H4 (cell line): ENCODE measurements around the gene CYTIP. TPM values are rescaled to one million over a fixed set of nuclear protein-coding genes. Genes with fewer than 3 reads are reported as not detected.
"Not testable (repeated sequence)": the region's sequence is repeated elsewhere in the genome, so short reads cannot be mapped to it uniquely, and the experiment has no call there.

Source experiments
- DNase-seq: peaks from one replicate; pipeline ENCODE4 v3.0.0-alpha.2; 2015; ENCODE audit warnings: low spot score
- total RNA-seq: library from RNA; depleted of rRNA; stranded (reverse); fragments of >200 nt; shearing (Covaris generic); gene quantifications from 2 replicates; pipeline ENCODE4 v1.2.3, GENCODE V29; 2014

CYTIP gene
- total RNA-seq, 1 experiment from 2014 or later: 0.06 TPM

DNA sequence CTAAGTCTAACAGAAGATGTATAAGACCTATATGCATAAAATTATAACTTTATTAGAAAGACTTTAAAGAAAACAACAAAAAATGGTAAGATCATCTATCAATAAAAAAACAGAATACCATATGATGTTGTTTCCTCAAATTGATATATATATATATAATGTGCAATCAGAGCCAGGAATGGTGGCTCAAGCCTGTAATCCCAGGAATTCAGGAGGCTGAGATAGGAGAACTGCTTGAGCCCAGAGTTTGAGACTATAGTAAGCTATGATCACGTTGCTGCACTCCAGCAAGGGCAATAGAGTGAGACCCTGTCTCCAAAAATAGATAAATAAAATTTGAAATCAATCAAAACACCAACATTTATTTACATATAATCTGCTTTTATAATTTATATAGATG, 19.5 kb downstream of the CYTIP start:
- no peak for DNase-seq

DNA sequence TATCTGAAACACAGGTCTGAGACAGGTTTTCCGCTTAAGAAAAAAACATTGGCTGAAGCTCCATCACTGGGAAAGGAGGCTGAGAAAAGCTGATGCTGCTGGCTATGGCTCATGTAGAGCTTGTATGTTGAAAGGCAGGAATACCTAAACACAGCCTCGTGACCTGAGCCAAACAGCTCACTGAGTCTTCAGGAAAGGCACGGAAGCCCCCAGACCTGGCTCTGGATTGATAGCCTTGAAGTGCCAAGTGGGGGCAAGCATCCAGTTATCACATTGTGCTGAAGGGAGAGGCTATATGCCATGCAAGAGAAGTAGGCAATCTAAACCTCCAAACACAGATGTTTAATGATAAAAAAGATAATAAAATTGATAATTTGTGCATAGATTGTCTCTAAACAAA, 21.9 kb downstream of the CYTIP start:
- no peak for DNase-seq

DNA sequence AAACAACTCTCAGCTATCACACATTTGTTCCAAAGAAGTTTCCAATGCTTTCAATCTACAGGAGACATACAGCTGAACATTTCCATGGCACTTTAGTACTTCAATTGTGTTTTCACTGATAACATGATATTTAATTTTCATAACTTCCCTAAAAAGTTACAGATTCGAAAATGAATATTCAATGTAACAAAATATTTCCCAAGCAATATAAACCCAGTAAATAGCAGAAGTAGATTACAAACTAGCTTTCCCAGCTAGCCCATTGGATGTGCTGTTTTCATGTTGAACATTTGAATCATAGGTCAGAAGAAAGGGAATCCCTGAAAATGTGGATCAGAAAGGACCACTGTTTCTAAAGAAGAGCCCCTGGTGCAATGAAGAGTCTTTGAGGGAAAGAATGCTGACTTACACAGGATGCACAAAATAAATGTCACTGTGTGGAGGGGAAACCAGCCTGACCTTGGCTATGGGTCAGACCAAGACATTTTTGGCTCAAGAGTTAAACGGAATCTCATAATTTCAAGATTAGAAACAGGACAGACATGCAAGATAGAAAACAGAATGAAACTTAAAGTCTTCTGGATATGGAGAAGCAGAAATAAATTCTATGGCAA, 22.5 kb downstream of the CYTIP start:
- DNase-seq: no peak

GRCh38 chr2:157420771-157421323, 23.0 kb downstream of the CYTIP start:
- peak; percentile 31 for DNase-seq

DNA sequence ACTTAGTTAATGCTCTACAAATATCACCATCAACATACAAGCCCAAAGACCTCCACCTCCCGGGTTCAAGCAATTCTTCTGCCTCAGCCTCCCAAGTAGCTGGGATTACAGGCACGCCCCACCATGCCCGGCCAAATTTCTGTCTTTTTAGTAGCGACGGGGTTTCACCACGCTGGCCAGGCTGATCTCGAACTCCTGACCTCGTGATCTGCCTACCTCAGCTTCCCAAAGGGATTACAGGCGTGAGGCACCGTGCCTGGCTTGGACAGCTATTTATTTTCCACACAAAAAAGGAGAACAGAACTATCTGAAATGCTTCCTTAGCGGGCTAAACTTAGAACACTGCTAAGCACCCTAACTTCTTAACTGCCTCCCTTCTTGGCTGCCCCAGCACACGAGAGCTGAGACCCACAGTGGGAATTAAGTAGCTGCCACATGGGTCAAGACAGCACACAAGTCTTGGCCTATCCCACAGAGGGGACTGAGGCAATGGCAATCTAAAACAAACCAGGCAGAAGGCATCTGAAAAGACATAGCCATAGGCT, 24.8 kb downstream of the CYTIP start:
- DNase-seq: no peak

- DNase-seq: no peak
These were observed 25.6 kb downstream of the CYTIP start for GRCh38 chr2:157418239-157418641.

DNA sequence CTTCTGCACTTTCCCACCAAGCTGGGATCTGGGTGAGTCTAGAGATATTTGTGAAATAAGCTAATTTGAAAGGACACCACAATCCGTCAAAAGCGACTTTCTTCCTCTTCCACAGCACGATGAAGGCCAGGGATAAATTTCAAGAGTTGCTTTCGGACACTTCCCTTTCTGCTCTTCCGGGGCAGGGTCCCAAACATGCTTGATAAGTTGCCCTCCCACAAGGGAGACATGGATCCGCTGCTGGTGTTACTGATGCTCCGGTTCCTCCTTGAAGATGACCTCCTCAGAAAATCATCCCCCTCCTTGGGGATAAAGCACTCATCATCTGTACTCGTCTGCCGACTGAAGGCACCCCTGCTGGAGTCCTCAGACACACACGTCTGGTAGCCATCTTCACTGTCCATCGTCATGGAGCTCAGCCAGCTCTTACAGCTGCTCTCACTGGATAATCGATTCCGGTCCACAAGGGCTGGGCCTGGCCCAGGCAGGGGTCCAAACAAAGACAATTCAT, 28.2 kb downstream of the CYTIP start:
- no peak for DNase-seq

DNA sequence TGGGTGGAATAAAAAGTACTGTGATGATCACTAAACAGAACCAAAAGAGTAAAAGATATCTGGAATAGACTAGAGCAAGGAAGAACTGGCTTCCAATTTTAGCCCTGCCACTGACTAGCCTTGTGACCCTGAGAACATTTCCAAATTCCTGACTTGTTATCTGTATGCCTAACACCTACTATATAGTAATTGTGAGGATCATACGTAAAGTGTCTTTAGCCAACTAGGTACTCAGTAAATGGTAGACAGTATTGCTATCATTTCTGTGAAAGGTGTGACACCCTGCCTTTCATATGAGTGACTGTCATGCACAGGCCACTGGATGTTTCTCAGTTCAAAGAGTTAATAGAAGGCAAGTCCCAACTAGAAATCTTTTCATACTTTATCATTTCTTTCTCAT, 29.8 kb downstream of the CYTIP start:
- DNase-seq: no peak

DNA sequence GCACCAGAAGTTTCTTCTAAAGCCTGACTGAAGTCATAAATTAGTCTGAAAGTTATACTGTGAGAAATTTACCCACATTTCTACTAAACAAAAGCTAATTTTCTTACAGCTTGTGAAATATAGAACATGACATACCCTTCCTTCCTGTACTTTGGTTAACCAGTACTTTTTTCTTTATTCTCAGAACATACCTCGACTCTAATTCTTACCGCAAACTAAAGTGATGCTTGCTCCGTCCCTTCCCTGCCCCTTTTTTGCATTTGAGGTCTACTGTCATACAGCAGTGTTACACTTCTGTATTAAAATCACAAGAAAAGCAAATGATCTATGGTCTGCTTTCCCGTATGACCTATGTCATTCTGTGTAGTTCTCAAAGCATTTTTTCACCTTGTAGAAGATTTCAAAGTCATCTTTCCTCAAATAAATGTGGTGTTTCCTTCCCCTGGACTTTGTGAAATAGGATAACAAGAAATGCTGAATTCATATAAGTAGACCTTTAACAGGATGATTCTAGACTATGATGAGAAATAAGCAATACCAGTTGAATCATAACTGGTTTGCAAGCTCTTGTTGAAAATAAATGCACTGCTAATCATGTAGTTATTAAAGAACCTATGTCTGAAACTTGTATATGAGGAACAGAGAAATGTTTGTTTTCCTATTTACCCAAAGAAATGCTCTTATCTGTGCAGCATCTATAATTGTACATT, 30.4 kb downstream of the CYTIP start:
- DNase-seq: no peak

GRCh38 chr2:157411624-157412336, 32.1 kb downstream of the CYTIP start:
- DNase-seq: no peak

DNA sequence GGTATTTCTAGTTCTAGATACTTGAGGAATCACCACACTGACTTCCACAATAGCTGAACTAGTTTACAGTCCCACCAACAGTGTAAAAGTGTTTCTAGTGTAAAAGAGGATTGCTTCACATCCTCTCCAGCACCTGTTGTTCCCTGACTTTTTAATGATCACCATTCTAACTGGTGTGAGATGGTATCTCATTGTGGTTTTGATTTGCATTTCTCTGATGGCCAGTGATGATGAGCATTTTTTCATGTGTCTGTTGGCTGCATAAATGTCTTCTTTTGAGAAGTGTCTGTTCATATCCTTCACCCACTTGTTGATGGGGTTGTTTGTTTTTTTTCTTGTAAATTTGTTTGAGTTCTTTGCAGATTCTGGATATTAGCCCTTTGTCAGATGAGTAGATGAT, 38.5 kb downstream of the CYTIP start:
- DNase-seq: not testable (repeated sequence)

DNA sequence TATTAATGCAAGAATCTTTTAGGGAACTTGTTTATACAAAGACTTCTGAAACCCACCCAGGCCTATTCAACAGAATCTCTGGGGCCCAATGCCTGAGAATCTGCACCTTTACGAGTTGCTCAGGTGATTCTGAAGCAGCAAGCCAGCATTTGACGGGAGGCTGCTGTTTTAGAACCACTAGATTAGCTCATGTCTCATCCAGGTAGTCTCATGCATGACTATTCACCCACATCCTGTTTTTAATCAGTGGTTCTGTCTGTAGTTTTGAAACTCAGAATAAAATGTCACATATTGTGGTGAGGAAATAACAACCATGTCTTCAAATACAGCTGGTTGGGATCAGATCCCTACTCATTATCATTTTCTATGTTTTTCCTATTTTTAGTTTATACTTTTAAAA, 39.5 kb downstream of the CYTIP start:
- peak; percentile 7 for DNase-seq

GRCh38 chr2:157402801-157403485, 40.9 kb downstream of the CYTIP start:
- DNase-seq: not testable (repeated sequence)

GRCh38 chr2:157395811-157396210, 48.1 kb downstream of the CYTIP start:
- no peak for DNase-seq

GRCh38 chr2:157394928-157395327, 49.0 kb downstream of the CYTIP start:
- DNase-seq: no peak

GRCh38 chr2:157393348-157393747, 50.5 kb downstream of the CYTIP start:
- no peak for DNase-seq

- no peak for DNase-seq
These were observed 55.1 kb downstream of the CYTIP start for GRCh38 chr2:157388827-157389226.

GRCh38 chr2:157386747-157387146, 57.1 kb downstream of the CYTIP start:
- DNase-seq: no peak

- no peak for DNase-seq
These were observed 57.6 kb downstream of the CYTIP start for GRCh38 chr2:157386247-157386646.

GRCh38 chr2:157377861-157378260, 66.0 kb downstream of the CYTIP start:
- DNase-seq: no peak

DNA sequence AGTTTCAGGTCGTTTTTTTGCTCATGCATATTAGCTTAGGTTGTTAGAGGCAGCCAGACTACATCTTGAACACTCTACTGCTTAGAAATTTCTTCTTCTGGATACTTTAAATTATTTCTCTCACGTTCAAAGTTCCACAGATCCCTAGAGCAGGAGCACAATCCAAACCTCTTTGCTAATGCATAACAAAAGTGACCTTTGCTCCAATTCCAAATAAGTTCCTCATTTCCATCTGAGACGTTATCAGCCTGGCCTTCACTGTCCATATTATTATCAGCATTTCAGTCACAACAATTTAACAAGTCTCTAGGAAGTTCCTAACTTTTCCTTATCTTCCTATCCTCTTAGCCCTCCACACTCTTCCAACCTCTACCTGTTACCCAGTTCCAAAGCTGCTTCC, 67.8 kb downstream of the CYTIP start:
- DNase-seq: no peak

GRCh38 chr2:157375384-157375783, 68.5 kb downstream of the CYTIP start:
- no peak for DNase-seq
